ENCODE measurements around the gene SH3BGR.
"Not testable (repeated sequence)": the region's sequence is repeated elsewhere in the genome, so short reads cannot be mapped to it uniquely, and the experiment has no call there.

Gene SH3BGR

DNA sequence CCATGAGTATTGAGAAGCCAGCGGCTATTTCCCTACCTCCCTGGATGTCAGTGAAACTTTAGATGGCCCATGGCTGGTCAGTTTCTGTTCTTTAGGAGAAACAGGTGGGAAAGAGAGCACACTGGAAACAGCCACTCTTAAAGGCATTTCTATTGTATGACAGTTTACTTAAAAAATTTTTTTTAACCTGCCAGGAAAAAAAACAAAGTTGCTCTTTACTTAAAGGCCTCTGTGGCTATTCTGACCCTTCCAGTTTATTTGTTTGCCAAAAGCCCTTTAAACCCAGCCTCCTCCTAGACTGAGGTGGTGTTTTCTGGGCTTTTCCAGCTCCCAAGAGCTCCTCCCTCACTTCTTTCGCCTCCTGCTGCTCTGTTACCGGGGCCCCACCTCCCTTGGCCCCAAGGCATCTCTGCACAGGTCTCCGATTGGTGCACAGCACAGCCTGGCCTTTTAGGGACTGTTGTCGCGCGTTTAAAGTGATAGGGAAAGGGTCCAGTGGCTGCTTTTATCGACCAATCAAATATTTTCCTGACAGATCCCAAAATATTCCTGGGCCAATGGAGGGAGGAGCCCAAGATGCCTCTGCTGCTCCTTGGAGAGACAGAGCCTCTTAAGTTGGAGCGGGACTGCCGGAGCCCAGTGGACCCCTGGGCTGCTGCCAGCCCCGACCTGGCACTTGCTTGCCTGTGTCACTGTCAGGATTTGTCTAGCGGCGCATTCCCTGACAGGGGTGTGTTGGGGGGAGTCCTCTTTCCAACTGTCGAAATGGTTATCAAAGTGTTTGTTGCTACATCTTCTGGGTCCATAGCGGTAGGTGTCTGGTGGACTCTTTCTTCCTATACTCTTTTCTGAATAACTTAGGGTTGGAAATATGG lies at the start of gene SH3BGR:
Gene SH3BGR (plus strand): TSS at position 639 of the 875 bp plus-strand sequence. CDS start 127 bp downstream, at position 766.
- DNase-seq: no peak

DNA sequence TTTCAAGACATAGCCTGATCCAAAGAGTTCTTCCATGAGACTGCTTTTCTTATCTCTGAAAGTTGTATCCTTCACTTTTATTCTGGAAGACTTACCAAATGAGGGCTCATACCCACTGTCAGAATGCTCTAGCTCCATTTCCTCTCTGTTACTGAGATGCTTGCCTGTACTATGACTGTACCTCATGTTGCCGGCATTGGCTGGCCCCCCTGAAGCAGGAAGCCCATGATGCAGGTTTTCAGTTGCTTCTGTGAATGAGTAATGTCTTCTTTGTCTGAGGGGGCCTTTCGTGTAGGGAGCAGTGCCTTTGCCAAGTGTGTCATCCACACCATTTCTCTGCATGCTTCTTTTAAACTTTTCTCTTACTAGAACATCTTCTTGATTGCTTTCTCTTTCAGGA lies 45.7 kb upstream of the SH3BGR start:
- DNase-seq: no peak

GRCh38 chr21:39419204-39419603 lies 32.6 kb upstream of the SH3BGR start:
- DNase-seq: not testable (repeated sequence)

DNA sequence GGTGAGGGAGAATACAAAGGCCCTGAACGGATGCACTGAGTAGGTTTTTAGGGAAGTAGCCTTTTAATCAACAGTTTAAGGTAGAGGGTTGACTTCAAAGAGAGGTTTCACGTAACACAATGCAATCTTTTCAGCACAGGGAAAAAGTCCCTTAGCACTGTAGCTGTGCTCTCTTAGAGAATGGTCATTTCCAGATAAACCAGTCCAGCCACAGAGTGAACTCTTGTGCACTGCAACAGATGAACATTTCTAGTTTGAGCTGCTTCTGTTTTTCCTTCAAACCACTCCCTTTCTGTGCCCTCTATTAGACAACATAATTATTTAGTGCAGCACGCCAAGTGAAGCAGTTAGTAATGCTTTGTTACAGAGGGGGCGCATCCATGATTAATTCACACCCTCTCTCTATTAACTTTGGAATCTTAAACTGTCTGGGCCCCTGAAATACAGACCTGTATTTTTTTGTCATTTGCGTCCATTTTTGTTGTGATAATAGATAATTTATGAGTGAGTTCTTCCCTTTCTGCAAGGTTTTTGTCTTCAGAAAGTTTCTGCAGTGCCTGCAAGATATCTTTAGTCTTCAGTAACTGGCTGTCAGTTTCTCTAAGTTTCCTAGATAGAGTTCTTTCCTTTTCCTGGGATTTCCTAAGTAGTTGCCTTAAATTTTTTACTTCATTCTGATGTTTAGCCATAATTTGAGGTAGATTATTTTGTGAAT lies 29.1 kb upstream of the SH3BGR start:
- no peak for DNase-seq

GRCh38 chr21:39429445-39429844 lies 22.3 kb upstream of the SH3BGR start:
- DNase-seq: no peak

DNA sequence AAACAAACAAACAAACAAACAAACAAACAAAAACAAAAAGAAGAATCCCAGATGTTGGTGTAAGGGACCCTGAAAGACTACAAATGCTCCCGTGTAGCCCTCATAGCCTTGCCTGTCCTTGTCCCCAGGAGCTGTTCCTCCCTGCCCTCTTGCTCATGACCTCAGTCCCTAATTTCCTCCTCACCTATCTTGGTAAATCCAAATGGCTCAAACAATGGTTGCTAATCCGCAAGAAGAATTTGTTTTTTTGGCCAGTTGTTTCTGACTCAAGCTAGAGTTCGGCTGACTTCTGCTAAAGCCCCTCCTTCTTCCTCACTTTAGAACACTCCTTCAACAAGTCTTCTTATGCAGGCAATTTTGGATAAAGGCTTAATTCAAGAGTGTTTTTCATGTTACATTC lies 21.8 kb upstream of the SH3BGR start:
- DNase-seq: no peak

DNA sequence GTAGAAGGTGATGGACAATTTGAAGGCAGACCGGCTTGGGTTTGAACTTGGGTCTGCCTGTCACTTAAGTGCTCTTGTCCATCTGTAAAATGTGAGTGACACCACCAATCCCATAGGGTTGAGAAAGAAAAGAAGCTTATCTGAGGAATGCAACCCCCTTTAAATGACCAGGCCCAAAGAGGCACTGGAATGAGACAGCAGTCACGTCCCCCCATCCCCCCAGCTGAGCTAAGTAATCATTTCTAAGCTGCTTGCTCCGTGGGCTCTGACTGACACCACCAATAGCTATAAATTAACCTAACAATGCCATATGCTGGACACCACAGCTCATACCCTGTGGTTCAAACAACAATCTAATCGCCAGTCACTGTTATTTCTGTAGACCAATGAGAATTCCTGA lies 21.3 kb upstream of the SH3BGR start:
- DNase-seq: no peak

- no peak for DNase-seq
Observed at GRCh38 chr21:39430954-39431353, 20.8 kb upstream of the SH3BGR start.

DNA sequence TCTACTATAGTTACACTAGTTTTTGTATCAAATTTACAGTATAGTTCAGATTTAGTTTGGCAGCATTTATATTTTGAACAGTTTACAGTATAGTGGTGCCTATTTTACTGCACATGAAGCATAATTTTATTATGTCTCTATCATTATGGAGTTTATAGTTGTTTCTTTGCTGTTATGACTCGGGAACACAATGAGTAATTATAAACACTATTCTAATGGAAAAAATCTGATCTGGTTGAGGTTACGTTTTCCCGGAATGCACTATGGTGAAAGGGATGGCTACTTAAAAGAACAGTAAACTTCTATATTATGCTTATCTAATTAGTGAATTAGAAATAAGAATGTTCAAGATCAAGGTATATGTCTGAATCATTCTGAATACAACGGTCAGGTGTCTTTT lies 16.8 kb upstream of the SH3BGR start:
- DNase-seq: no peak

DNA sequence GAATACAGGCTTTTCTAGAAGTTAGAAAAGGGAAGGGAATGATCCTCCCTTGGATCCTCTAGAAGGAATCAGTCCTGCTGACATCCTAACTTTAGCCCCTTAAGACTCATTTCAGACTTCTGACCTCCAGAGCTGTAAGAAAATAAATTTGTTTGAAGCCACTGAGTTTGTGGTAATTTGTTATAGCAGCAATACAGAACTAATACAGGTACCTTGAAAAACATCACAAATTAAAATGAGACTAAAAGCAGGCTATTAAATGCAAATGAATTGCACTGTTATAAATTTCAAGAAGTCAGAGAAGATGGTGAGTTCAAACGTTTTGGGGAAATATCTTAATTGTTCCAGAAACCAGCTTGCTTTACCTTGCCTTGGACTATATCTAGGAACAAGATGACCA lies 12.5 kb upstream of the SH3BGR start:
- no peak for DNase-seq

GRCh38 chr21:39441502-39442475 lies 10.0 kb upstream of the SH3BGR start:
- DNase-seq: no peak

DNA sequence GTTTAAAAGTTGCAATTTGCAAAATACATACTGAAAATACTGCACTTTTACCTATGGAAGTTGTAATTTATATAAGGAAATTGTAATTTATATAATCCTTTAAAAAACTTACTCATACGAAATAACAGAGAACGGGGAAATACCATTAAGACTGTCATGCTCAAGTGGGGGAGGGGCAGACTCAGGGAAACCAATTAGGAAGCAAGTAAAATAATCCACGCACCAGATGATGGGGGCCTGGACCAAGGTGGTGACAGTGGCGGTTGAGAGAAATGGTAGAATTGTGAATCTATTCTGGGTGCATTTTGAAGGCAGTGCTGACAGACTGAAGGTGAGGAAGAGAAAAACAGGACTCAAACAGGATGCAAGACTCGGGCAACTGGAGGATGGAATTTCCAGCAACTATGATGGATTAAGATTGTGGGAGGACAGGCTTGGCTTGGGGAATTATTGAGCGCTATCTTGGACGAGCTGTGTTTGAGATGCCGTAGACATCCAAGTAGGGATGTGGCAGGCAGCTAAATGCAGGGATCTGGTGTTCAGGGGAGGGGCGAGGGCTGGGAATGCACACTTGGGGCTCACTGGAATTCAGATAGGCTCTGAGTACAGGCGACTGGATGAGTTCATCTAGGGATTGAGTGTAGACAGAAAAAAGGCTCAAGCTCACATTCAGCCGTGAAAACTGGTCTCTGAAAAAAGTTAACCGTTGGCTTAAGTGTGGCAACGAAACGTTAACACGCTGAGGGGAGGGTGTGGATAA lies 7.2 kb upstream of the SH3BGR start:
- DNase-seq: no peak

GRCh38 chr21:39445321-39446269 lies 6.2 kb upstream of the SH3BGR start, which contains the start of gene LCA5L:
Gene LCA5L (minus strand): TSS chr21:39445778. CDS start chr21:39428493, 17,285 bp downstream.
- peak; percentile 56 for DNase-seq

DNA sequence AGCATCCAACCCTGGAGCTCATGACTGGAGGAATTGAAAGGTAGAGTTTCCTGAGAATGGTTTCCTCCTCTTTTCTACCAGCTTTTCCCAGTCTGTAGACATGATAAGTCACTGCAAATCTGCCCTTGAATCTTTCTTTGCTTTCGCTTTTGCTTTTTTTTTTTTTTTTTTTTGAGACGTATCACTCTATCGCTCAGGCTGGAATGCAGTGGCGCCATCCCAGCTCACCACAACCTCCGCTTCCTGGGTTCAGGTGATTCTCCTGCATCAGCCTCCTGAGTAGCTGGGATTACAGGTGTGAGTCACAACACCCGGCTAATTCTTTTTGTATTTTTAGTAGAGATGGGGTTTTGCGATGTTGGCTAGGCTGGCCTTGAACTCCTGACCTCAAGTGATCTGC lies 4.5 kb upstream of the SH3BGR start:
- no peak for DNase-seq

- no peak for DNase-seq
Observed at GRCh38 chr21:39452207-39452969, 618 bp downstream of the SH3BGR start.

DNA sequence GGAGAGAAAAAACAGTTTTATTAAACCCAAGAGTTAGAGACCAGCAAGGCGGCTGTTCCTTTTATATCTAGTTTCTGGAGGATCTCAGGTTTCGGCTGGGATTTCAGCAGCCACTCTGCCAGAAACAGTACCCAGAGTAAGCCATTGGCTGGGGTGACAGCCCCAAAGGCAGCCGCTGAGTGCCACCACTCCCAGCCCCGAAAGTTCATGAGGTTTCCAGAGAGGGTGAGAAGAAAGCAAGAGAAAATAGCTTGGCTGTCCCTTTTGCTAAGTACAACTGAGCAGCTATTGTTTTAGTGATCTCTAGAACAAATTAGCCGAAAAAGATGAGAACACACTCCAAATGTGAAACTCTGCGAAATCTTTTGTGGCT lies 1.2 kb downstream of the SH3BGR start:
- no peak for DNase-seq

DNA sequence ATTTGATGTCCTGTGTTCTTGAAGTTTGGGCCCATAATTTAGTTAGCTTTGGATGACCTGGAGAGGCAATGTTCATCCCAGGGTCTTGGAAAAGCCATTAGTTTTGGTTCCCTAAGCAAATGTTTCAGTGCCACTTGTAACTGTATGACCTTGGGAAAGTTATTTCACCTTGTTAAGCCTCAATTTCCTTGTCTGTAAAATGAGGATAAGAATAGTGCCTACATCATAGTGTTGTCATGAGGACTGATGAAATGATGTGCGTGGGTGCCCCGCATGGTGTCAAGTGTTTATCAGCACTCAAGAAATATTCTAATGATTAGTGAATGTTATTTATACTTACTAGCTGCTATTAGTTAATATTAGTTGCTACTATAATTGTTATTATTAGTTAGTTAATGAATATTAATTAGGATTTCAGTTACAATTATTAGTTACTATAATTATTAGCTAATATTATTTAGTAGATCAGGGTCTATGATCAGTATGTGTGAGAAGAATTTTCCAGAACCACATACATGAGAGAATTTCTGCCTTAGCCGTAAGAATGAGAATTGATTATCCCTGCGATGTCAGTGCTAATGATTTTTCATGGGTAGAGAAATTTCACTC lies 1.9 kb downstream of the SH3BGR start:
- no peak for DNase-seq

DNA sequence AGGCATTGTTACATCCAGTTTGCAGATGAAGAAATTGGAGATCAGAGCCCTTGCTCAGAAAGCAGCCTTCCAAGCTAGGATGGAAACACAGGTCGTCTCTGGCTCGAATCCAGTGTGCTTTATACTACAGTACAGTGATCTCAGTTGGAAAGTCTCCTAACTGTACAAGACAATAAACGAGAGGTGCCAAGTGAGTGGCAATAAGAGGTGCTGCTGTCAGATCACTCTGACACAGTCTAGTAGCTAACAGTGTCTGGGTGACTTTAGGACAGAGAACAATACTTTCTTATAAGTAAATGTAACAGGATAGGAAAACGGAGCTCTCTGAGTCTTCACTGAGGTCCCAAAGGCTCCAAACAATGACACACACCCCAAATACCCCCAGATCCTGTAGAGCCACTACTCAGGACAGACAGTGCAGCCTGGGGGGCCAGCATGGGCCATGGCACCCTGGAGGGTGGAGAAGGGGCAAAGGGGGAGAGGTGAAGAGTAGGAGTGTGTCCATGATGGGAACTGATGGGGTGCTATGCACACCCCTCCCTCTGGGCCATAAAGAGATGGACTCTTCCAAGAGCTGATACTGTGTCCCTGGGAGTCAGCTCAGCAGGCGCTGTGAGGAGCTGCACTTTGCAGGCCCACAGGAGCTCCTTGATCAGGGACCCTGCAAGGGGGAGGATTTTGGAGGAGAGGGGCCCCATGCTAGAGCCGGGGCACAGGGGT lies 3.3 kb downstream of the SH3BGR start:
- DNase-seq: no peak

DNA sequence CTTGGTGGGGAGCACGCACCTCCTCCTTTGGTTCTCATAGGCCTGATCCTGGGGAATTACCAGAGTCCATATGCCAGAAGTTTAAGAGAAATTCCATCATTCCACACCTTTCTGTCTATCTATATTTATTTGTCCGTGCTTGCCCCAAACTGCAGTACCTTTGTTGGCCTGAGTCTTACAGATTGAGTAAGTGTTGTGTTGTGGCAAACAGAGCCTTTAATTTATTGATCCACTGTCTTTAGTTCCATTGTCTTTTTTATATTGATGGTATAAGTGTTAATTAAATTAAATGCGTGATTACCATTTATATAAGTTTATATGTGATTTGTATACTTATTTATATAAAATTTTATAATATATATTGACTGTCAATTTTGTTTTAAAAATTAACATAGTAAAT lies 4.9 kb downstream of the SH3BGR start:
- no peak for DNase-seq

All from cortex of kidney (tissue), 1 donor.